ENCODE data around the gene ARTN.

Gene ARTN

GRCh38 chr1:43983253-43983899 is 49.8 kb downstream of the ARTN start:
- Histone ChIP-seq H3K36me3 (ENCODE audit: control insufficient read depth in 1 of 2, insufficient read depth in 2 of 2, low read length in 2 of 2) (peaks cover 0 to 13% of the 10 kb centered on the region in 2 donors), H3K9me3 (ENCODE audit: control insufficient read depth in 1 of 2, low read length in 2 of 2) (no peaks in the 10 kb centered on the region), H3K9ac (ENCODE audit: low read depth in 1 of 2, low read length in 2 of 2) (no peak overlapping the region), H3K27ac (ENCODE audit: low read depth, low read length) (no peak overlapping the region), H3K4me1 (ENCODE audit: control insufficient read depth in 1 of 2, insufficient read depth in 2 of 2, low read length in 2 of 2) (peaks cover 22 to 30% of the 10 kb centered on the region in 2 donors), H3K27me3 (ENCODE audit: control insufficient read depth in 1 of 2, insufficient read depth in 2 of 2, low read length in 2 of 2) (no peaks in the 10 kb centered on the region), H3K4me3 (ENCODE audit: low read depth in 1 of 2, low read length in 2 of 2) (no peak overlapping the region)

- Histone ChIP-seq H3K27ac (ENCODE audit: low read depth, low read length) (no peak overlapping the region), H3K9ac (ENCODE audit: low read depth in 1 of 2, low read length in 2 of 2) (no peak overlapping the region), H3K4me1 (ENCODE audit: control insufficient read depth in 1 of 2, insufficient read depth in 2 of 2, low read length in 2 of 2) (peaks cover 16 to 23% of the 10 kb centered on the region in 2 donors), H3K4me3 (ENCODE audit: low read depth in 1 of 2, low read length in 2 of 2) (no peak overlapping the region), H3K9me3 (ENCODE audit: control insufficient read depth in 1 of 2, low read length in 2 of 2) (no peaks in the 10 kb centered on the region), H3K36me3 (ENCODE audit: control insufficient read depth in 1 of 2, insufficient read depth in 2 of 2, low read length in 2 of 2) (peaks cover 0 to 13% of the 10 kb centered on the region in 2 donors), H3K27me3 (ENCODE audit: control insufficient read depth in 1 of 2, insufficient read depth in 2 of 2, low read length in 2 of 2) (no peaks in the 10 kb centered on the region)
Measured at GRCh38 chr1:43984855-43985254, 51.3 kb downstream of the ARTN start.

GRCh38 chr1:43985984-43986595 is 52.5 kb downstream of the ARTN start:
- peaks cover 0 to 13% of the 10 kb centered on the region in 2 donors for H3K36me3 ChIP-seq (ENCODE audit: control insufficient read depth in 1 of 2, insufficient read depth in 2 of 2, low read length in 2 of 2)

GRCh38 chr1:43986712-43987111 is 53.1 kb downstream of the ARTN start:
- no peak overlapping the region for H3K9ac ChIP-seq (ENCODE audit: low read depth in 1 of 2, low read length in 2 of 2)
- no peak overlapping the region for H3K4me3 ChIP-seq (ENCODE audit: low read depth in 1 of 2, low read length in 2 of 2)
- H3K4me1 ChIP-seq (ENCODE audit: control insufficient read depth in 1 of 2, insufficient read depth in 2 of 2, low read length in 2 of 2): peaks cover 10 to 16% of the 10 kb centered on the region in 2 donors
- H3K27me3 ChIP-seq (ENCODE audit: control insufficient read depth in 1 of 2, insufficient read depth in 2 of 2, low read length in 2 of 2): no peaks in the 10 kb centered on the region
- no peaks in the 10 kb centered on the region for H3K9me3 ChIP-seq (ENCODE audit: control insufficient read depth in 1 of 2, low read length in 2 of 2)
- peaks cover 0 to 11% of the 10 kb centered on the region in 2 donors for H3K36me3 ChIP-seq (ENCODE audit: control insufficient read depth in 1 of 2, insufficient read depth in 2 of 2, low read length in 2 of 2)
- no peak overlapping the region for H3K27ac ChIP-seq (ENCODE audit: low read depth, low read length)

More at GRCh38 chr1:43985984-43986595, 52.5 kb downstream of the ARTN start:
- Histone ChIP-seq H3K27me3 (ENCODE audit: control insufficient read depth in 1 of 2, insufficient read depth in 2 of 2, low read length in 2 of 2) (no peaks in the 10 kb centered on the region), H3K4me1 (ENCODE audit: control insufficient read depth in 1 of 2, insufficient read depth in 2 of 2, low read length in 2 of 2) (peaks cover 9 to 16% of the 10 kb centered on the region in 2 donors), H3K27ac (ENCODE audit: low read depth, low read length) (no peak overlapping the region), H3K9ac (ENCODE audit: low read depth in 1 of 2, low read length in 2 of 2) (no peak overlapping the region), H3K9me3 (ENCODE audit: control insufficient read depth in 1 of 2, low read length in 2 of 2) (no peaks in the 10 kb centered on the region), H3K4me3 (ENCODE audit: low read depth in 1 of 2, low read length in 2 of 2) (no peak overlapping the region)
